ENCODE measurements around the gene ELOB.
A peak's percentile ranks its signal among the peaks of the same experiment; 100 is the strongest.

ELOB gene

GRCh38 chr16:2809149-2809760 lies 32.2 kb upstream of the ELOB start:
- no peak for DNase-seq

GRCh38 chr16:2808181-2808580 lies 31.1 kb upstream of the ELOB start:
- no peak for DNase-seq

GRCh38 chr16:2806286-2806685 lies 29.2 kb upstream of the ELOB start:
- no peak for DNase-seq

- no peak for DNase-seq
These were observed 27.6 kb upstream of the ELOB start for GRCh38 chr16:2804728-2805127.

GRCh38 chr16:2803545-2804195 lies 26.6 kb upstream of the ELOB start:
- DNase-seq, result no peak

GRCh38 chr16:2799859-2800226 lies 22.8 kb upstream of the ELOB start:
- no peak for DNase-seq

GRCh38 chr16:2799205-2799858 lies 22.3 kb upstream of the ELOB start:
- DNase-seq, result no peak

- DNase-seq, result no peak
These were observed 21.7 kb upstream of the ELOB start for GRCh38 chr16:2798723-2799204.

- no peak for DNase-seq
These were observed 18.5 kb upstream of the ELOB start for GRCh38 chr16:2795395-2796143.

GRCh38 chr16:2792940-2793339 lies 15.9 kb upstream of the ELOB start:
- DNase-seq, result no peak

- no peak for DNase-seq
These were observed 14.1 kb upstream of the ELOB start for GRCh38 chr16:2791174-2791573.

- no peak for DNase-seq
These were observed 13.6 kb upstream of the ELOB start for GRCh38 chr16:2790631-2791030.

GRCh38 chr16:2787961-2788360 lies 10.9 kb upstream of the ELOB start:
- DNase-seq, result no peak

GRCh38 chr16:2787406-2787805 lies 10.3 kb upstream of the ELOB start, which contains the start of gene PRSS33:
Gene PRSS33, minus strand, starts transcription at chr16:2787560. Its CDS starts 1,013 bp downstream, at chr16:2786547.
- no peak for DNase-seq

- DNase-seq, result no peak
These were observed 9.7 kb upstream of the ELOB start for GRCh38 chr16:2786826-2787151.

- DNase-seq, result no peak
These were observed 9.2 kb upstream of the ELOB start for GRCh38 chr16:2786061-2786825.

- peak; percentile 38 for DNase-seq
These were observed 8.3 kb upstream of the ELOB start for GRCh38 chr16:2785101-2785991.

- DNase-seq, result no peak
These were observed 7.4 kb upstream of the ELOB start for GRCh38 chr16:2784358-2785100.

GRCh38 chr16:2783581-2784357 lies 6.7 kb upstream of the ELOB start:
- DNase-seq, result no peak
